NK-92 treated with Interleukin-12 subunit alpha and Interleukin-12 subunit beta, amount 100 ng/mL, for 24 hours (cell line): Measurements from ENCODE around the gene C6orf47.

ENCODE experiments used
- DNase-seq: peaks from one replicate; lab custom pipeline; 2025; lab: John Stamatoyannopoulos, UW

The C6orf47 gene

GRCh38 chr6:31614684-31615578, 45.6 kb downstream of the C6orf47 start, which contains the start of gene AIF1:
TSS of gene AIF1 (plus strand) at chr6:31615234. CDS start at chr6:31615330, 96 bp downstream.
- DNase-seq = no peak

DNA sequence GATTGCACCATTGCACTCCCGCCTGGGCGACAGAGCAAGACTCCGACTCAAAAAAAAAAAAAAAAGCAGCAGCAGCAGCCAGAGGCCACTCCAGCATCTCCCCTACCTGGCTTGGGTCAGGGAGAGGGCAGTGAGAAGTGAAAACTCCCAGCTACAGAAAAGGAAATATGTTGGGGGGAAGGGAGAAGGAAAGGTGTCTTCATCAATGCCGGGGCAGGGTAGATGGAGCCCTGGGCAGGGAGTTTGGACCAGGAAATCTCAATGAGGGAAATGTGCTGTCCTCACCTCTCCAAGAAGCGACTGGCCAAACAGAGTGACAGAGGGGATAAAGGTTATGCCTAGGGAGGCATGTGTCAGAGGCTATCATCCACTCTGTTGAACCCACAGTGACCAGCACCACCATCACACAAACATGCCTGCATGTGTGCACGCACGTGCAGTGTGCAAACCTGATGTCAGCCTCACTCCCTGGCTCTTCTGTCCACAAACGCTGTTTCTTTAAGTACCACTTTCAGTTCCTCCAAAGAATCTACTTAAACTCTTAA, 46.4 kb downstream of the C6orf47 start:
- DNase-seq = no peak

- DNase-seq = no peak
Measured at GRCh38 chr6:31610968-31611367, 49.6 kb downstream of the C6orf47 start.

GRCh38 chr6:31609519-31610406, 50.8 kb downstream of the C6orf47 start:
- DNase-seq = no peak
